ENCODE data around the gene TINCR.

DNA sequence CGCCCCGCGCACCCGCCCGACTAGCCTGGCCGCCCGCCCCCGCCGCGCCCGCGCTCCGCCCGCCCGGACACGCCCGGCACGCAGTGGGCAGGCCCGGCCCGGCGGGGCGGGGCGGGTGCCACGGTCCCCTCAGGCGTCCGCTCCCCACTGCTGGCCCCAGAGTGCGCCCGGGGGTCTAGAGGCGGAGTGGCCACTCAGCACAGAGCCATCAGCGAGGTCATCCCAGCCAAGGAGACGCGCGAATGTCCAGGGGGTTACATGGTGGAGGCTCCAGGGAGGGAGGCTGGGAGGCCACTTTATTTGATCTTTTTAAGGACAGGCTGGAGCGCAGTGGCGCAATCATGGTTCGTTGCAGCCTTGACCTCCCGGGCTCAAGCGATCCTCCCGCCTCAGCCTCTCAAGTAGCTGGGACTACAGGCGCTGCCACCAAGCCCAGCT lies 236 bp upstream of the TINCR start:
- TF ChIP-seq, protein P1, sequence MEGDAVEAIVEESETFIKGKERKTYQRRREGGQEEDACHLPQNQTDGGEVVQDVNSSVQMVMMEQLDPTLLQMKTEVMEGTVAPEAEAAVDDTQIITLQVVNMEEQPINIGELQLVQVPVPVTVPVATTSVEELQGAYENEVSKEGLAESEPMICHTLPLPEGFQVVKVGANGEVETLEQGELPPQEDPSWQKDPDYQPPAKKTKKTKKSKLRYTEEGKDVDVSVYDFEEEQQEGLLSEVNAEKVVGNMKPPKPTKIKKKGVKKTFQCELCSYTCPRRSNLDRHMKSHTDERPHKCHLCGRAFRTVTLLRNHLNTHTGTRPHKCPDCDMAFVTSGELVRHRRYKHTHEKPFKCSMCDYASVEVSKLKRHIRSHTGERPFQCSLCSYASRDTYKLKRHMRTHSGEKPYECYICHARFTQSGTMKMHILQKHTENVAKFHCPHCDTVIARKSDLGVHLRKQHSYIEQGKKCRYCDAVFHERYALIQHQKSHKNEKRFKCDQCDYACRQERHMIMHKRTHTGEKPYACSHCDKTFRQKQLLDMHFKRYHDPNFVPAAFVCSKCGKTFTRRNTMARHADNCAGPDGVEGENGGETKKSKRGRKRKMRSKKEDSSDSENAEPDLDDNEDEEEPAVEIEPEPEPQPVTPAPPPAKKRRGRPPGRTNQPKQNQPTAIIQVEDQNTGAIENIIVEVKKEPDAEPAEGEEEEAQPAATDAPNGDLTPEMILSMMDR (conservative IDR thresholded peaks at IDR 0.05): no peak
- TF ChIP-seq EZH2 (IDR thresholded peaks at IDR 0.05; ENCODE audit: low read depth): no peak

Measured in PC-9 (cell line).